GM18519 (cell line): ENCODE results near the gene SKAP1.

Experiments used
- ATAC-seq: cut with Tn5 transposase; IDR thresholded peaks from one replicate; pipeline ENCODE4 v1.9.1; 2021; ENCODE audit warnings: mild to moderate bottlenecking, moderate library complexity; ENCODE audit not compliant: unreplicated experiment, low FRiP score

The SKAP1 gene

GRCh38 chr17:48095611-48096010 lies 334.4 kb downstream of the SKAP1 start:
- ATAC-seq, result no peak

GRCh38 chr17:48093341-48094045 lies 336.5 kb downstream of the SKAP1 start:
- no peak for ATAC-seq

DNA sequence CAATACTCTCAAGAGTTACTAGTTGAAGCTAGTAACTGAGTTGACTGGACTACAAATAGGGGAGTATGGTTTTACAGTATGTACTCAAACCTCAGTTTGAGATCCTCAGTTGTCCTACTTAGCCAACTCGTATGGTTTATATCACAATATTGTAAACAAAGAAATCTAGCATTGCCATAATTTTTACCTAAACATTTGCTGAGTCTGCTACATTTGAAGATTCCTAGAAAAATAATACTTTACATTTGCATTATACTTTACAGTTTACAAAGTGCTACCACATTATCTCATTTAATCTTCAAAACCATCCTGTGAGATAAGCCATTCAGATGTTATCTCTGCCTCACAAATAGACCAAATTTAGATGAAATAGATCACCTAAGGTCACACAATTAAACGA lies 345.1 kb downstream of the SKAP1 start:
- ATAC-seq, result no peak
